Cardiac septum (tissue), 1 donor: ENCODE data around the gene AGAP9. TPM values are rescaled to one million over a fixed set of nuclear protein-coding genes. Genes with fewer than 3 reads are reported as not detected.

Experiments
- total RNA-seq: library from RNA; stranded (reverse); fragmentation: NEBNext Ultra II Directional; extraction: Animal tissue kit (Norgen Biotek cat#: 25700); gene quantifications from one replicate; pipeline ENCODE4 v1.2.1, GENCODE V29; 2021
- donor health status: DM: no; HTN: no; CAD: no.

The AGAP9 gene
- total RNA-seq, 1 donor from 2014 or later, result 4.1 TPM

Other genes with a start within 250 kb of the AGAP9 start
- 1.7 TPM for gene GDF10, start 223.4 kb downstream of the AGAP9 start, total RNA-seq
- gene GDF2, start 201.2 kb downstream of the AGAP9 start, total RNA-seq, result not detected
- not detected for gene RBP3, start 175.3 kb downstream of the AGAP9 start, total RNA-seq
- 0.16 TPM for gene ZNF488, start 139.3 kb downstream of the AGAP9 start, total RNA-seq
- gene ANXA8, start 39.5 kb downstream of the AGAP9 start, total RNA-seq, result not detected
- not detected for gene FAM25G, start 31.9 kb downstream of the AGAP9 start, total RNA-seq
- gene SYT15B, start 240.0 kb upstream of the AGAP9 start, total RNA-seq, result 4.6 TPM